Colonic mucosa (tissue), 4 donors: ENCODE measurements around the gene KRT86. TPM values are rescaled to one million over a fixed set of nuclear protein-coding genes. Genes with fewer than 3 reads are reported as not detected.
A peak's percentile ranks its signal among the peaks of the same experiment; 100 is the strongest.
"Not testable (repeated sequence)": the region's sequence is repeated elsewhere in the genome, so short reads cannot be mapped to it uniquely, and the experiment has no call there.

ENCODE experiments used
- DNase-seq: peaks from one replicate; pipeline ENCODE4 v3.0.0-alpha.2; 2020
- H3K27ac ChIP-seq: fragments of 200-600 bp; one replicate; pipeline ENCODE4 v1.8.0; 2021
- H3K27me3 ChIP-seq: fragments of 200-600 bp; one replicate; pipeline ENCODE4 v1.8.0; 2021
- H3K36me3 ChIP-seq: fragments of 200-600 bp; one replicate; pipeline ENCODE4 v1.8.0; 2021
- H3K4me1 ChIP-seq: fragments of 200-600 bp; one replicate; pipeline ENCODE4 v1.8.0; 2021; ENCODE audit warnings: mild to moderate bottlenecking
- H3K4me3 ChIP-seq: fragments of 200-600 bp; one replicate; pipeline ENCODE4 v1.8.0; 2021
- H3K9ac ChIP-seq, 2 donors: one replicate each; pipeline ENCODE4 v1.7.0; 2013; ENCODE audit warnings: control low read depth in 2 of 2, low read depth in 2 of 2, low read length in 2 of 2
- H3K9me3 ChIP-seq: fragments of 200-600 bp; one replicate; pipeline ENCODE4 v1.8.0; 2021
- CTCF ChIP-seq: fragments of 200-600 bp; IDR thresholded peaks from one replicate; pipeline ENCODE4 v1.8.0; 2022; ENCODE audit warnings: antibody characterized with exemption, mild to moderate bottlenecking
- intact Hi-C: fragments of 100-400 bp; cut with DNase I; formaldehyde crosslinking; loops from one replicate; pipeline ENCODE4 v1.14.1; 2022
- total RNA-seq, 2 donors: library from RNA; stranded (reverse); fragmentation: NEBNext Ultra II Directional in 1 of 2; extraction: Animal tissue kit (Norgen Biotek cat#: 25700) in 1 of 2; gene quantifications; one replicate each; pipeline ENCODE4 v1.2.1, GENCODE V29; 2021
- donor health status: healthy.
- donor health status: DM: no; HTN: no; CAD: no.
- donor health status: DM: no; HTN: no; CAD: no.

KRT86 gene
- total RNA-seq, 2 donors from 2014 or later, result 0.16 TPM; not detected in 1

GRCh38 chr12:52311285-52311648, 36.8 kb downstream of the KRT86 start:
- Histone ChIP-seq H3K27me3 (peaks cover 15% of the 10 kb centered on the region), H3K4me1 (no peaks in the 10 kb centered on the region), H3K4me3 (no peak overlapping the region), H3K9ac (no peak overlapping the region), H3K27ac (no peak overlapping the region), H3K9me3 (no peaks in the 10 kb centered on the region), H3K36me3 (no peaks in the 10 kb centered on the region)
- TF ChIP-seq CTCF, result no peak
- intact Hi-C loops, result no loop called here
- no peak for DNase-seq

GRCh38 chr12:52312086-52312485, 37.6 kb downstream of the KRT86 start:
- Histone ChIP-seq H3K27me3 (peaks cover 15% of the 10 kb centered on the region), H3K27ac (no peak overlapping the region), H3K4me1 (no peaks in the 10 kb centered on the region), H3K36me3 (no peaks in the 10 kb centered on the region), H3K4me3 (no peak overlapping the region), H3K9ac (no peak overlapping the region), H3K9me3 (no peaks in the 10 kb centered on the region)
- intact Hi-C loops, result no loop called here
- no peak for TF ChIP-seq CTCF
- no peak for DNase-seq

GRCh38 chr12:52313461-52313860, 39.0 kb downstream of the KRT86 start:
- intact Hi-C loops, result no loop called here
- Histone ChIP-seq H3K4me3 (no peak overlapping the region), H3K9me3 (no peaks in the 10 kb centered on the region), H3K27me3 (peaks cover 7% of the 10 kb centered on the region), H3K4me1 (no peaks in the 10 kb centered on the region), H3K27ac (no peak overlapping the region), H3K9ac (no peak overlapping the region), H3K36me3 (no peaks in the 10 kb centered on the region)
- no peak for DNase-seq
- no peak for TF ChIP-seq CTCF

- Histone ChIP-seq H3K4me1 (no peaks in the 10 kb centered on the region), H3K27ac (no peak overlapping the region), H3K4me3 (no peak overlapping the region), H3K9ac (no peak overlapping the region), H3K27me3 (peaks cover 7% of the 10 kb centered on the region), H3K36me3 (no peaks in the 10 kb centered on the region), H3K9me3 (no peaks in the 10 kb centered on the region)
- DNase-seq, result no peak
- intact Hi-C loops, result no loop called here
- no peak for TF ChIP-seq CTCF
Measured at GRCh38 chr12:52313926-52314325, 39.5 kb downstream of the KRT86 start.

GRCh38 chr12:52314511-52314910, 40.1 kb downstream of the KRT86 start:
- DNase-seq, result no peak
- no peak for TF ChIP-seq CTCF
- no peaks in the 10 kb centered on the region for H3K9me3 ChIP-seq

GRCh38 chr12:52315721-52316120, 41.3 kb downstream of the KRT86 start:
- H3K9me3 ChIP-seq, H3K27me3 ChIP-seq, H3K4me1 ChIP-seq, H3K4me3 ChIP-seq, H3K9ac ChIP-seq, H3K27ac ChIP-seq, intact Hi-C loops, H3K36me3 ChIP-seq: not testable (repeated sequence)
- peak; percentile 32 for DNase-seq
- peak; percentile 18 for TF ChIP-seq CTCF

More at GRCh38 chr12:52314511-52314910, 40.1 kb downstream of the KRT86 start:
- intact Hi-C loops, result no loop called here
- Histone ChIP-seq H3K4me3 (no peak overlapping the region), H3K4me1 (no peaks in the 10 kb centered on the region), H3K9ac (no peak overlapping the region), H3K27me3 (peaks cover under 1% of the 10 kb centered on the region), H3K36me3 (no peaks in the 10 kb centered on the region), H3K27ac (no peak overlapping the region)
